Adrenal gland (tissue), 12 donors: ENCODE results near the gene TPT1. TPM values are rescaled to one million over a fixed set of nuclear protein-coding genes. Genes with fewer than 3 reads are reported as not detected.

Source experiments
- DNase-seq, 7 donors: peaks; one replicate each; pipeline ENCODE4 v3.0.0-alpha.2; 2019 to 2020
- H3K27ac ChIP-seq, 5 donors: fragments of 200-600 bp; sonication (generic) in 4 of 5; 1 replicate in 3 of 5; 2 replicates in 2 of 5; pipeline versions ENCODE4 v1.5.1 to v1.8.0; 2016 to 2020; ENCODE audit warnings: mild to moderate bottlenecking in 1 of 5
- H3K27me3 ChIP-seq: fragments of 200-600 bp; 2 replicates; pipeline ENCODE4 v1.8.0; 2021
- H3K36me3 ChIP-seq, 2 donors: fragments of 200-600 bp; replicated peaks in 1 of 2; 1 replicate in 1 of 2; 2 replicates in 1 of 2; pipeline versions ENCODE4 v1.5.1 to v1.8.0; 2018 to 2022
- H3K4me1 ChIP-seq, 2 donors: fragments of 200-600 bp; replicated peaks in 1 of 2; 1 replicate in 1 of 2; 2 replicates in 1 of 2; pipeline versions ENCODE4 v1.5.1 to v1.8.0; 2018 to 2021
- H3K4me3 ChIP-seq, 4 donors: fragments of 200-600 bp; sonication (generic) in 3 of 4; one replicate each; pipeline ENCODE4 v1.5.1; 2016 to 2018
- H3K9me3 ChIP-seq, 3 donors: fragments of 200-600 bp; sonication (generic) in 1 of 3; replicated peaks in 1 of 3; 1 replicate in 2 of 3; 2 replicates in 1 of 3; pipeline versions ENCODE4 v1.5.1 to v1.8.0; 2016 to 2021
- CTCF ChIP-seq, 6 experiments: fragments of 450-650 bp in 4 of 6; fragments of 200-600 bp in 2 of 6; sonication (generic) in 1 of 6; IDR thresholded peaks; 1 replicate in 5 of 6; 2 replicates in 1 of 6; pipeline versions ENCODE4 v1.5.1 to v1.8.0; 2016 to 2021; ENCODE audit warnings: antibody characterized with exemption in 6 of 6, mild to moderate bottlenecking in 2 of 6, moderate library complexity in 1 of 6
- POLR2A ChIP-seq, 2 donors: fragments of 450-650 bp; IDR thresholded peaks; one replicate each; pipeline ENCODE4 v1.6.1; 2017; ENCODE audit warnings: antibody characterized with exemption in 2 of 2, mild to moderate bottlenecking in 2 of 2, moderate library complexity in 1 of 2
- WGBS, 4 donors: extraction: QIAGEN DNeasy Blood & Tissue Kit in 2 of 4; methylation state at CpG; one replicate each; pipeline versions ENCODE4 v1.1.5 to v1.1.7; 2013 to 2017; 5-methylcytosine and 5-hydroxymethylcytosine counted together
- intact Hi-C, 2 donors: fragments of 100-400 bp; cut with DNase I; formaldehyde crosslinking; loops; one replicate each; pipeline versions ENCODE4 v1.14.1 to v1.15.0; 2022 to 2023
- polyA plus RNA-seq, 3 donors: library from polyadenylated mRNA; stranded (reverse); fragments of 200-250 nt in 2 of 3; fragments of 350-450 nt in 1 of 3; fragmentation: Illumina TruSeq in 1 of 3; extraction: RNeasy Lipid Tissue Mini Kit (QIAGEN cat#74804) in 1 of 3; gene quantifications; one replicate each; pipeline ENCODE4 v1.2.3, GENCODE V29; 2013 to 2014
- total RNA-seq, 9 donors: library from RNA; depleted of rRNA in 4 of 9; stranded (reverse); fragments of >200 nt in 4 of 9; fragments of 120-200 nt in 1 of 9; fragmentation: NEBNext Ultra II Directional in 1 of 9; extraction: Animal tissue kit (Norgen Biotek cat#: 25700) in 1 of 9; gene quantifications; one replicate each; pipeline versions ENCODE4 v1.1.0 to v1.2.4, GENCODE V29; 2013 to 2023
- donor health status: healthy with polysubstance abuse.
- donor health status: Bipolar disorder and iron deficiency.
- donor health status: DM: yes; HTN: yes; CAD: no.
- donor health status: DM: no; HTN: no; CAD: no.
- donor health status: DM: no; HTN: no; CAD: no.
- donor health status: DM: yes; HTN: yes; CAD: no.

TPT1 gene
- total and polyA plus RNA-seq, 12 donors: 1,778 to 8,150 (median 4,385) TPM

DNA sequence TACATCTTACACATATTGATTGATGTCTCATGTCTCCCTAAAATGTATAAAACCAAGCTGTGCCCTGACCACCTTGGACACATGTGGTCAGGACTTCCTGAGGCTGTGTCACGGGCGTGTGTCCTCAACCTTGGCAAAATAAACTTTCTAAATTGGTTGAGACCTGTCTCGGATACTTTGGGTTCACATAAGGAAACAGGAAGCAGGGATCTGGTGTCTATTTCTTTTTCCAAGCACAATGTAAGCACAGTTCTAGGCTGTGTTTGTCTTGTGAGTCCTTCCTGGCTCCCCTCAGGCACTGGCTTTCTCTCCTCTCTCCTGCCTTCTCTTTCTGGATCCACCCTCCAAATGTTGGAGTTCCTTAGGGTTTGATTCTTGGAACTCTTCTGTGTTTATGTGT lies 27.6 kb upstream of the TPT1 start:
- intact Hi-C loops: no loop called here
- Histone ChIP-seq H3K27me3 (no peaks in the 10 kb centered on the region), H3K4me3 (no peak overlapping the region), H3K36me3 (no peaks in the 10 kb centered on the region), H3K4me1 (peaks cover 3 to 9% of the 10 kb centered on the region in 2 donors), H3K9me3 (no peaks in the 10 kb centered on the region), H3K27ac (no peak overlapping the region)
- TF ChIP-seq CTCF (IDR thresholded peaks at IDR 0.05): no peak
- no peak for DNase-seq
- 28 to 54% (median 34%) methylated on average over 3 of the region's 3 CpGs for WGBS, 4 donors

GRCh38 chr13:45368005-45368404 lies 27.0 kb upstream of the TPT1 start:
- WGBS, 4 donors: 74 to 90% (median 86%) methylated on average over 2 to 4 of the region's 4 CpGs
- no peak overlapping the region for H3K4me3 ChIP-seq
- TF ChIP-seq POLR2A (IDR thresholded peaks at IDR 0.05): no peak
- TF ChIP-seq CTCF (IDR thresholded peaks at IDR 0.05): no peak
- peaks cover 3 to 9% of the 10 kb centered on the region in 2 donors for H3K4me1 ChIP-seq
- no peaks in the 10 kb centered on the region for H3K27me3 ChIP-seq
- no peaks in the 10 kb centered on the region for H3K36me3 ChIP-seq
- no peaks in the 10 kb centered on the region for H3K9me3 ChIP-seq
- H3K27ac ChIP-seq: no peak overlapping the region
- no peak for DNase-seq
- intact Hi-C loops: no loop called here

DNA sequence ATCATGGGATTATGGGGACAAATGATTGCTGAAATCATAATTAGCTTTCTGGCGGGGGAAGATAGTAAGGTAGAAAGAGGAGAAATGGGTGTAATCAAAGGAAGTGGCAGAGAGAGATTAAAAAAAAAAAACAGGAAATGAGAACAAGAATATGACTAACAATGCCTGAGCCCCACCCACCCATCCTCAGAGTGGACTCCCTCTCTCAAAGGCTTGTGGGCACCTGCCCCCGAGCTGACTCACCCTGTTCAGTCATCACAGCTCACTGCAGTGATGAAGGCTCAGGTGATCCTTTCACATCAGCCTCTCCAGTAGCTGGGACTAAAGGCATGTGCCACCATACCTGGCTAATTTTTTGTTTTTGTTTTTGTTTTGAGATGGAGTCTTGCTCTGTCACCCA lies 26.4 kb upstream of the TPT1 start:
- no peaks in the 10 kb centered on the region for H3K27me3 ChIP-seq
- peaks cover 3 to 9% of the 10 kb centered on the region in 2 donors for H3K4me1 ChIP-seq
- no peak for TF ChIP-seq CTCF (IDR thresholded peaks at IDR 0.05)
- TF ChIP-seq POLR2A (IDR thresholded peaks at IDR 0.05): no peak
- no peak overlapping the region for H3K4me3 ChIP-seq
- no peak overlapping the region for H3K27ac ChIP-seq
- no peaks in the 10 kb centered on the region for H3K36me3 ChIP-seq
- WGBS, 4 donors: 37 to 56% (median 40%) methylated on average over 2 of the region's 2 CpGs
- DNase-seq: peak in 6 of 7 donors; percentile 58 to 74 (median 67)
- no peaks in the 10 kb centered on the region for H3K9me3 ChIP-seq
- intact Hi-C loops: no loop called here

- no peaks in the 10 kb centered on the region for H3K27me3 ChIP-seq
- TF ChIP-seq POLR2A (IDR thresholded peaks at IDR 0.05): no peak
- no peak for TF ChIP-seq CTCF (IDR thresholded peaks at IDR 0.05)
- H3K27ac ChIP-seq: no peak overlapping the region
- WGBS, 4 donors: 94 to 100% (median 98%) methylated on average over 4 of the region's 4 CpGs
- DNase-seq: no peak
- H3K4me3 ChIP-seq: no peak overlapping the region
- no peaks in the 10 kb centered on the region for H3K9me3 ChIP-seq
- intact Hi-C loops: no loop called here
- no peaks in the 10 kb centered on the region for H3K36me3 ChIP-seq
- H3K4me1 ChIP-seq: no peaks in the 10 kb centered on the region
Measured at GRCh38 chr13:45365558-45365885, 24.5 kb upstream of the TPT1 start.
